Central memory CD4-positive, alpha-beta T cell (primary cell): ENCODE results near the gene GREM2.

Experiments used
- DNase-seq: peaks from one replicate; pipeline ENCODE4 v3.0.0; 2022

Gene GREM2

GRCh38 chr1:240609527-240610060, 2.4 kb downstream of the GREM2 start:
- no peak for DNase-seq

GRCh38 chr1:240608707-240609106, 3.2 kb downstream of the GREM2 start:
- DNase-seq: no peak

- DNase-seq: no peak
Observed at GRCh38 chr1:240607006-240607405, 4.9 kb downstream of the GREM2 start.

GRCh38 chr1:240602189-240602588, 9.8 kb downstream of the GREM2 start:
- no peak for DNase-seq

GRCh38 chr1:240599830-240600229, 12.1 kb downstream of the GREM2 start:
- DNase-seq: no peak

GRCh38 chr1:240599299-240599698, 12.7 kb downstream of the GREM2 start:
- no peak for DNase-seq

GRCh38 chr1:240598216-240599001, 13.5 kb downstream of the GREM2 start:
- DNase-seq: no peak

GRCh38 chr1:240597153-240597745, 14.7 kb downstream of the GREM2 start:
- DNase-seq: no peak

- DNase-seq: no peak
Observed at GRCh38 chr1:240595476-240595875, 16.5 kb downstream of the GREM2 start.

GRCh38 chr1:240591564-240591963, 20.4 kb downstream of the GREM2 start:
- no peak for DNase-seq

GRCh38 chr1:240591078-240591477, 20.9 kb downstream of the GREM2 start:
- no peak for DNase-seq

- DNase-seq: no peak
Observed at GRCh38 chr1:240589585-240590110, 22.3 kb downstream of the GREM2 start.

GRCh38 chr1:240586006-240586405, 25.9 kb downstream of the GREM2 start:
- DNase-seq: no peak

- DNase-seq: no peak
Observed at GRCh38 chr1:240582953-240583352, 29.0 kb downstream of the GREM2 start.

- no peak for DNase-seq
Observed at GRCh38 chr1:240579511-240579910, 32.4 kb downstream of the GREM2 start.

GRCh38 chr1:240577095-240577494, 34.9 kb downstream of the GREM2 start:
- DNase-seq: no peak

- DNase-seq: peak; percentile 84
Observed at GRCh38 chr1:240575981-240576662, 35.8 kb downstream of the GREM2 start.

- no peak for DNase-seq
Observed at GRCh38 chr1:240572328-240572727, 39.6 kb downstream of the GREM2 start.

GRCh38 chr1:240571782-240572181, 40.2 kb downstream of the GREM2 start:
- no peak for DNase-seq

GRCh38 chr1:240567066-240567465, 44.9 kb downstream of the GREM2 start:
- no peak for DNase-seq

GRCh38 chr1:240562779-240563178, 49.2 kb downstream of the GREM2 start:
- no peak for DNase-seq

GRCh38 chr1:240562111-240562590, 49.8 kb downstream of the GREM2 start:
- DNase-seq: no peak

GRCh38 chr1:240559781-240560180, 52.2 kb downstream of the GREM2 start:
- no peak for DNase-seq
